Measurements from ENCODE around the gene LAS1L. TPM values are rescaled to one million over a fixed set of nuclear protein-coding genes. Genes with fewer than 3 reads are reported as not detected.
"Not testable (repeated sequence)": the region's sequence is repeated elsewhere in the genome, so short reads cannot be mapped to it uniquely, and the experiment has no call there.

The LAS1L gene
- total RNA-seq, 1 donor from 2014 or later: 17.3 TPM

DNA sequence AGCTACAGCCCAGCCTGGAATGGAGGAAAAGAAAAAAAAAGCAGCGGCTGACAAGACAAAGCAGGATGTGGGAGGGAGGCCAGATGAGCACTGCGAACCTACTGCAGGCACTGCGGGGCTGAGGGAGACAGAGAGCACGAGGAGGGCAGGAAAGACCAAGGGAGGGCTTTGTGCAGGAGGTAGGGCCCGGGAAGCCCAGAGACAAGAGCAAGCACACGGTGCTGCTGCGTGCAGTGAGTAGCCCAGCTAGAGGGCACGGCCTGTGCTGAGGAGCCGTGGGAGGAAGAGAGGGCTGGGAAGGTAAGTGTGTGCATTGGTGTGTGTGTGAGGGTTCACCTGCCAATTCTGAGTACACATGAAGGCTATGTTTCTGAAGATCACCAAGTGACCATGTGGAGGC, 15.6 kb downstream of the LAS1L start:
- not testable (repeated sequence) for DNase-seq (ENCODE audit: low read depth)

DNA sequence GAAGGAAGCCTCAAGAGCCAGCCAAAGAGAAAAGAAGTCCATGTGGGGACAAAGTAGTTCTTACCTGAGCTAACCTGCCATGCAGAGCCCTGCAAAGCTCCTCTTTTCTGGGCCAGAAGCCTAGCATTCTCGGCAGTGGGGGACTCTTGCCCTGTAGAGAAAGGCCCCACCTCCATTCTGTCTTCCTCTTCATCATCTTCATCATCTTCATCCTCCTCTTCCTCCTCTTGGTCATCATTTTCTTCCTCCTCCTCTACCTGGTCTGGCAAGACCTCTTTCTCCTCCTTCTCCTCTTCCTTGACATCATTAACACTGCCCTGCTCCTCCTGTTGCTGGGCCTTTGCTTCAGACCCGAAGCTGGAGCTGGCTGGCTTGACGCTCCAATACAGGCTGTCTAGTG, 16.7 kb downstream of the LAS1L start:
- DNase-seq (ENCODE audit: low read depth): no peak

DNA sequence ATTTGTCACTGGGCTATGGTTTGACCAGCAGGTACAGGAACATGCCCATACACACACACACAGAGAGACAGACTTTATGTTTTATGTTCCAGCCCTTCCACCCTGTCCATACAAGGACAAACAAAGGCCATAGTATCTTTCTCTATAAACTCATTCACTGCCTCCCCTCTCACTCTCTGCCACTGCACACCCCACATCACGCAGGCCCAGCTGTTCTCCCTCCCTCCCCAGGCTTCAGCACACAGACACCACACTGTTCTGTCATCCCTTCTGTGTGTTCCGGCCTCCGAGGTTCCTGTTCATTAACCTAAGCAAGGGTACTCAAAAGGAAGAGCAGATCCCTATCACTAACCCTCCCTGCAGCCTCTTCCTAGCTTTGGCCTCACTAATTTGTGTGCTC, 17.8 kb downstream of the LAS1L start:
- DNase-seq (ENCODE audit: low read depth): no peak

DNA sequence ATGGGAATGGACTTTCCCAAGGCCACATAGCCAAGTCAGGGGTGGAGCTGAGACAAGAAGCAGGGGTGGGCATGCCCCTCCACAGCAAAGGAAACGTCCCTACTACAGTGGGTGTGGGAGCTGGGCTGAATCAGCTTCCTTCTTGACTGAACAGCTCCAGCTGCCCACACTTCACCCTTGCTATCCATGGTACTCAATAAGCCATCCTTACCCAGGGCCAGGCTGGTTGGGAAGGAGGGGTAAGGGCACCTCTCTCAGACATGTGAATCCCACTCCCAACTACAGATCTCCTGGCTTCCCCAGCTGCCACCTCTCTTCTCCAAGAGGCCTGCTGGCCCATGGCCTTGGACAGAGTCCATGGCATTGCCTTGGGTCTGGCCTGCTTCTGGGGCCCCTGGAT, 21.0 kb downstream of the LAS1L start:
- no peak for DNase-seq (ENCODE audit: low read depth)

DNA sequence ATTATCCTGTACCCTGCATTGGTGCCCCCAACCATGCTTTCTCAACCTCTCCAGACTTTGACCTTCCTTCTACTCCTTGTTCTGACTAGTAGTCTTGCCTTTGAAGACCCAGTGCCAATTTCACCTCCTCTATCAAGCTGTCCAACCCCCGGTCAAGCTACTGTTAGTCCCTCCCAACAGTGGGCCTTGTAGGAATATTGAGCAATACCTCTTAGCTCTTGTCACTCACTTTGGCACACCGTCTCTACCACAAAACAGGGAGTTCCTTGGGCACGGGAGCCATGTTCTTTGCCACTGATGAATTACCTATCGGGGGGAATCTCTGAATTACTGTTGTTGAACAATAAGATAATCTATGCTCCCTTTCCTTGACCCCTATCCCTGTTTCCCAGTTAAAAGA, 25.2 kb downstream of the LAS1L start:
- DNase-seq (ENCODE audit: low read depth): no peak

DNA sequence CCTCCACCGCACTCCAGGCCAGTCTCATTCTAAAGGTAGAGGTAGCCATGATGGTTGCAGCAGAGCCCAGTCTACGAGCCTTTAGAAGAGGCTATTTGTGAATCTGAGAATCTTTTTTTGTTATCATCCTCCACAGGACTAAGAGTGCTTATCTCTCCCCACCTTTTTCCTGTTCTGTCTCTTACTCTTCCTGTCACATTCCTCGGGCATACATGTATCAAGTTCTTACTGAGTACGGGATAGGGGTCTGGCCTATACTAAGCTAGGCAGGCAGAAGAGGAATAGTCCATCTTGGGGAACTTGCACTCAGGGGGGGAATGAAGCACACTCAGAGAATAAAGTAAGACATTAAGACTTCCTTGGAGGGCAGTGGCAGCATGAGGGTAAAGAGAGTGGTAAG, 25.7 kb downstream of the LAS1L start:
- DNase-seq (ENCODE audit: low read depth): no peak

DNA sequence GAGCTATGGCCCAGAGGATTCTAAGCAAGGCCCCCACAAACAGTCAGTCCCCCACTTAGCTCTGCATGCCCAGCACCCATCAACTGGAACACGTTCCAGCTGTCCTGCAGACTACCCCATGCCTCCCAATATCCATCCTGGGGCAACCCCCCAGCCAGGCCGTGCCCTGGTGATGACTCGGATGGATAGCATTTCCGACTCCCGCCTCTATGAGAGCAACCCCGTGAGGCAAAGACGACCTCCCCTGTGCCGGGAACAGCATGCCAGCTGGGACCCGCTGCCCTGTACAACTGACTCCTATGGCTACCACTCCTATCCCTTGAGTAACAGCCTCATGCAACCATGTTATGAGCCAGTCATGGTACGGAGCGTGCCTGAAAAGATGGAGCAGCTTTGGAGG, 32.0 kb downstream of the LAS1L start:
- DNase-seq (ENCODE audit: low read depth): no peak

DNA sequence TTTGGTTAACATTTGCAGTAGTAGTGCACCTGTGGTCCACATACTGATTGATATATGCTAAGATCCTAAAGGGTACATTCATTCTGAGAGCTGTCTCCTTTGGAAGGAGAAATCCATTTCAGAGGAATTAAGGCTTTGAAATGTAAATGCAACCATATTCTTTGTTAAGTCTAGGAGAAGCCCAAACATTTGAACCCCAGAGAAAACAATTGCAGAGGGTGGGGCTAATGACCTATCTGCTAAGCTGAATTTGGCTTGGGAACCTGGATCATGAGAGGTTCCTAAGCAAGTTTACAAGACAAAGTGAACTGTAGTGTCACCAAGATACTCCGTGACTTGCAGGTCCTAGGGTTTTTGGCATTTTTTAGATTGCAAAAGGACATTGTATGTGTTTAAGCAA, 41.2 kb downstream of the LAS1L start:
- no peak for DNase-seq (ENCODE audit: low read depth)

DNA sequence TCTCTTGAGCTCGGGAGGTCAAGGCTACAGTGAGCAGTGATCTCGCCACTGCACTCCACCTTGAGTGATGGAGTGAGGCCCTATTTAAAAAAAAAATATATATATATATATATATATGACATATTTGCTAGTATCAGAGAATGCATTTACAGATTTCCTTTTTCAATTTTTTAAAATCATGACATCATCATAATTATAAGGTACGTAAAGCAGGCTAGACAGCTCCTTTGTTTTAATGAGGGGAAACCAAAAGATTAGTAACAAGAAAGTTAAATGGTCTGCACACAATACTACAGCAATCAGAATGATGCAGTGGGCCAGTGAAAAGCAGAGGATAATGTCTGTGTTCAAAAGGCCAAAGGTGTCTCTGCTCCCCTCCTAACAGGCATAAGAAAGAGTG, 43.0 kb downstream of the LAS1L start:
- no peak for DNase-seq (ENCODE audit: low read depth)

DNA sequence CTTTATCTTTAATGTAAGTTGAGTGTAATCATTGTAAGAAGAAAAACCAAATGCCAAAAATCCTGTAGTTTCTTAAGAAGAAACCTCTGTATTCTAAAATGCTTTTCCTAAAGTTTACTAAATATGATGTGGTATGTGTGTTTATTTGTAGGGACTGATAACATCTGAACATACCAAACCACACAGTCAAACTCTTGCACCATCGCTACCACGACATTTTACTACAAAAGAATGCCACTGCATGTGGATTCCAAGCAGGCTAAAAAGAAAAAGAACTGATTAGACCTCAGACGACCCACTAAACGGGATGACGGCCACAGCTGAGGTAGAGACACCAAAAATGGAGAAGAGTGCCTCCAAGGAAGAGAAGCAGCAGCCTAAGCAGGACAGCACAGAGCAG, 46.1 kb downstream of the LAS1L start:
- no peak for DNase-seq (ENCODE audit: low read depth)

DNA sequence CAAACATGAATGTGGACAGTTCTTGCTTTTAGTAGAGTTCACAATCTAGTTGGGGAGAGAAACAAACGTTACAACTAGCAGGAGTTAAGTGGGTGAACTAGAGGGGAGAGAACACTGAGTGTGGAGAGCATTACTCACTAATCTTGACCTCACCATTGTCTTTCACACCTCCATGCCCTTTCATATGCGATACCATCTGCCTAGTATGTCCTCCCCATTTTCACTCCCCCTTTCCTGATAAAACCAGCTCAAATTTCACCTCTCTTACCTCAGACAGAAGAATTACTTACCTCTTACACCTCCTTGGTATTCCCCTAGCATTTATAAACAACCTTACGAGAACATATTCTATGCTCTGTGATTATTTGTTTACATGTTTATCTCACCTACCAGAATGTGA, 53.6 kb downstream of the LAS1L start:
- no peak for DNase-seq (ENCODE audit: low read depth)

DNA sequence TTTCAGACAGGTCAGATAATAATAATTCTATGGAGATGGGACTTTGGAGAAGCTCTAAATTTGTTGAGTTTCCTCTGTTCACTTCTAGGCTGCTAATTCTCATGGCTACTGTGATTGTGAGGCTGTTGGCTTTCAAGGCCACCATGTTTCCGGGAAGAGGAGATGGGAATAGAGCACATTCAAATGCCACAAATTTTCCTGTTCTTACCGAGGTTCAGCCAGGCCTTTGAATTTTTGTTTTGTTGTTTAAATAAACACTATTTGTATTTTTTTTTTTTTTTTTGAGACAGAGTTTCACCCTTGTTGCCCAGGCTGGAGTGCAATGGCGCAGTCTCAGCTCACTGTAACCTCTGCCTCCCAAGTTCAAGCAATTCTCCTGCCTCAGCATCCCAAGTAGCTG, 55.5 kb downstream of the LAS1L start:
- DNase-seq (ENCODE audit: low read depth): not testable (repeated sequence)

DNA sequence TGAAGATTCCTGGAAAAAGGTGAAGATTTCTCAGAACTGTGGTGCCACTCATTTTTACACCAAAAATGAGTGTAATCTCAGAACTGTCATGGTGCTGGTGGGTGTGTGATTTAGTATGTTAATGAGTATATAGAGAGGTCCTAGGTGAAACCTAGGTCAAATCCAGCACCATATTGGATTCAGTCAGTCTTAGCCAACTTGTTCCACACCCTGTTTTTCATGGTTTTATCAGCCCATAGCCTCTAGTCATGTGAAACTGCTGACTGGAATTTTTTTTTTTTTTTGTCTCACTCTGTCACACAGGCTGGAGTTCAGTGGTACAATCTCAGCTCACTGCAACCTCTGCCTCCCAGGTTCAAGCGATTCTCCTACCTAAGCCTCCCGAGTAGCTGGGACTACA, 58.0 kb downstream of the LAS1L start:
- DNase-seq (ENCODE audit: low read depth): no peak

DNA sequence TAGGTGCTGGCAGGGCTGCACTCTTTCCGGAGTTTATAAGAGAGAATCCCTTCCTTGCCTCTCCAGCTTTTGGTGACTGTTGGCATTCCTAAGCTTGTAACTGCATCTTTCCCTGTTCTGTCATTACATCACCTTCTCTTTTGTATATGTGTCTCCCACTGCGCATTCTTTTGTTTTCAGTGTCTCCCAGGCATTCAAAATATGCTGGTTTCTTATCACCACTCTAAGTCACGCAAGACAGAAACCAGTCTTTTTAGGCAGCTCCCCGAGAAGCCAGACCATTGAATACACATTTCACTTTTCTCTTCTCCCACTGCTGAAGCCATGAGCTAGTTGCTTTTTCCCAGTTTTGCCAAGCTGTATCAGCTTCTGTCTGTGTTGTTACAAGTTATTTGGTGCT, 71.0 kb downstream of the LAS1L start:
- no peak for DNase-seq (ENCODE audit: low read depth)

Other genes with a start within 250 kb of the LAS1L start
- gene MSN, start 132.9 kb upstream of the LAS1L start, total RNA-seq: 175 and 207 TPM in 2 replicates